HG03432 (cell line): Measurements from ENCODE around the gene HTT.
"Not testable (repeated sequence)": the region's sequence is repeated elsewhere in the genome, so short reads cannot be mapped to it uniquely, and the experiment has no call there.

Experiments used
- ATAC-seq: cut with Tn5 transposase; IDR thresholded peaks from one replicate; pipeline ENCODE4 v1.9.1; 2021; ENCODE audit warnings: mild to moderate bottlenecking, moderate library complexity; ENCODE audit not compliant: unreplicated experiment

The HTT gene

GRCh38 chr4:3161044-3161443 lies 86.6 kb downstream of the HTT start:
- ATAC-seq, result not testable (repeated sequence)

- not testable (repeated sequence) for ATAC-seq
These were observed 92.0 kb downstream of the HTT start for GRCh38 chr4:3166434-3166833.

GRCh38 chr4:3168029-3168428 lies 93.5 kb downstream of the HTT start:
- no peak for ATAC-seq

DNA sequence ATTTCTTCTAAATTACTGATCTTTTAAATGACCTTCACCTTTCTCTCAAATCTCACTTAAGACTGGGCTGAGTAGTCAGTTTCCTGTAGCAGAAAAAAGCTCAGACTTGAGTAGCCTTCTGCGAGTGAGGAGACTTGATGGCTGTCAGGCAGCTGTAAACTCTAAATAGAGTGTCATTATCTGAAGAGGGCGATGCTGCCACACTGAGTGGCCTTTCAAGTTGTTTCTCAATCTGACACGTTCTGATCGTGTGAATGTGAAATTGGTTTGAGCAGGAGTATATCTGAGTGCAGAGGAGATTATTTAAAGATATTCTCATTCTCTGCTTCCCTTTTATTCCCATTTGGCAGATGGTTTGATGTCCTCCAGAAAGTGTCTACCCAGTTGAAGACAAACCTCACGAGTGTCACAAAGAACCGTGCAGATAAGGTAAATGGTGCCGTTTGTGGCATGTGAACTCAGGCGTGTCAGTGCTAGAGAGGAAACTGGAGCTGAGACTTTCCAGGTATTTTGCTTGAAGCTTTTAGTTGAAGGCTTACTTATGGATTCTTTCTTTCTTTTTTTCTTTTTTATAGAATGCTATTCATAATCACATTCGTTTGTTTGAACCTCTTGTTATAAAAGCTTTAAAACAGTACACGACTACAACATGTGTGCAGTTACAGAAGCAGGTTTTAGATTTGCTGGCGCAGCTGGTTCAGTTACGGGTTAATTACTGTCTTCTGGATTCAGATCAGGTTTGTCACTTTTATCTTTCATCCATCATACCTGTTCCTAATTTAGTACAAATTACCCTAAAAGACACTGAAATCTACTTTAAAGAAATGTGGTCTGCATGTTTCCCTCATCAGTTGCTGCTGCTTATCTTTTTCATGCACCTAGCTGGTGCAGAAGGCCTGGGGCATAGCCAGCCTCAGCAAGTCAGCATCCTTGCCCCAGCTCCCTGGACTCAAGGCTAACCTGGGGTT lies 100.2 kb downstream of the HTT start:
- ATAC-seq, result no peak

- ATAC-seq, result no peak
These were observed 102.1 kb downstream of the HTT start for GRCh38 chr4:3176367-3177229.

DNA sequence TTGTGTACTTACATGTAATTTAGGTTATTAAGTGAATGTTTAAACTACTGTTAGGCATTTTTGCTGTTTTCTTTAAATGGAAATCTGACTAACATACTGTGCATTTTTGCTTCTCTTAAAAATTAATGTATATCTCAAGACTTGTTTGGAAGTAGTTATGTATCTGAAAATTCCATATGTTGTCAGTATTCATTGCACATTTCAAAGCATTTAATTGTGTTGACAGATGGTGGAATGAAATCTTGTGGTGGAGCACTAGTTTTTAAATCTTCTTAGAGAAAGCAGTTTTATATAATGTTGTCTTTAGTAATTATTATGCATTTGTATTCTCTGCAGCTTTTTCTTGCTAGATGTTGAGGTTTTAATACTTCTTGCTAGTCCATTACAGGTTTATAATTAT lies 102.9 kb downstream of the HTT start:
- no peak for ATAC-seq

GRCh38 chr4:3177905-3178304 lies 103.4 kb downstream of the HTT start:
- ATAC-seq, result no peak

DNA sequence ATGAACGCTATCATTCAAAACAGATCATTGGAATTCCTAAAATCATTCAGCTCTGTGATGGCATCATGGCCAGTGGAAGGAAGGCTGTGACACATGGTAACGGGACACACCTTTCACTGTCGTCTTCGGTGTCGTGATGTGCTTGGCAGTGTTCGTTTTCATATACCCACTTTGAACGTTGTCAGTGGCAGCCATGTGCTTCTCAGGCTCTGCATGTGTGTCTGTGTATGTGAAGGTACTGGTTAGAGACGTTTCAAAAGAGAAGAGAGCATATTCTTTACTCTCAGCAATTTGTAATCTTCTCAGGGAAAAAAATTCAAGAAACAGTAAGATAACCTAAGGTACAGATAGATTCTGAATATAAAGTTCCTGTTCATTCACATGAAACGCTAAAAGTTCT lies 103.9 kb downstream of the HTT start:
- no peak for ATAC-seq

- ATAC-seq, result no peak
These were observed 104.7 kb downstream of the HTT start for GRCh38 chr4:3179126-3179706.

- no peak for ATAC-seq
These were observed 108.5 kb downstream of the HTT start for GRCh38 chr4:3183008-3183407.

- no peak for ATAC-seq
These were observed 110.2 kb downstream of the HTT start for GRCh38 chr4:3184725-3185124.

DNA sequence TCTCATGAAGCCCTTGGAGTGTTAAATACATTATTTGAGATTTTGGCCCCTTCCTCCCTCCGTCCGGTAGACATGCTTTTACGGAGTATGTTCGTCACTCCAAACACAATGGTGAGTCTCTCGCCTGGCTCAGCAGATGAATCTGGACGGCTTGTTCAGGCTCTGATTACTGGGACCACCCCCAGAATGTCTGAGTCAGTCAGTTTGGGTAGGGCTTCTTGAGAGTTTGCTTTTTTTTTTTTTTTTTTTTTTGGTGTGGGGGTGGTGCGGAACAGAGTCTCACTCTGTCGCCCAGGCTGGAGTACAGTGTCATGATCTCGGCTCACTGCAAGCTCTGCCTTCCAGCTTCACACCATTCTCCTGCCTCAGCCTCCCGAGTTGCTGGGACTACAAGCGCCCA lies 112.1 kb downstream of the HTT start:
- ATAC-seq, result no peak

- ATAC-seq, result no peak
These were observed 113.6 kb downstream of the HTT start for GRCh38 chr4:3188118-3188517.

DNA sequence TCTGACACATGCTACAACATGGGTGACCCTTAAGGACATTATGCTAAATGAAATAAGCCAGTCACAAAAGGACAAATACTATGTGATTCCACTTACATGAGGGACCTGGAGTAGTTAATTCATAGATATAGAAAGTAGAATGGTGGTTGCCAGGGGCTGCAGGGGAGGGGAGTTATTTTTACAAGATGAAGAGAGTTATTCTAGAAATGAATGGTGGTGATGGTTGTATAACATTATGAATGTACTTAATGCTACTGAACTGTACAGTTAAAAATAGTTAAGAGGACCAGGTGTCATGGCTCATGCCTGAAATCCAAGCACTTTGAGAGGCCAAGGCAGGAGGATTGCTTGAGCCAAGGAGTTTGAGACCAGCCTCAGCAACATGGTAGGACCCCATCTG lies 115.0 kb downstream of the HTT start:
- ATAC-seq, result no peak

DNA sequence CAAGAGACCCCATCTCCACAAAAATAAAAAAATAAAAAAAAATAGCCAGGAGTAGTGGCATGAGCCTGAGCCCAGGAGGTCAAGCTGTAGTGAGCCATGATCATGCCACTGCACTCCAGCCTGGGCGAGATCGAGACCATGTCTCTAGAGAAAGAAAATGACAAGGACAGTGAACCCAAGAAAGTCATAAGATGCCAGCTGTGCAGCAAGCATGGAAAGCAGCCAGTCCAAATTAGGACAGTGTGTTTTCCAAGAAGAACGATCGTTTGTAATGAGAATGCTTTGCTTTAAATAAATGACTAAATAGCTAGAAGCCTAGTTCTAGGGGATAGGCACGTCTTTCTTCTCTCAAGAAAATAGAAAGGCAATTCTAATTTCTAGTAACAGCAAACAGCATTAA lies 116.1 kb downstream of the HTT start:
- ATAC-seq, result no peak

GRCh38 chr4:3192188-3192587 lies 117.7 kb downstream of the HTT start:
- ATAC-seq, result no peak

DNA sequence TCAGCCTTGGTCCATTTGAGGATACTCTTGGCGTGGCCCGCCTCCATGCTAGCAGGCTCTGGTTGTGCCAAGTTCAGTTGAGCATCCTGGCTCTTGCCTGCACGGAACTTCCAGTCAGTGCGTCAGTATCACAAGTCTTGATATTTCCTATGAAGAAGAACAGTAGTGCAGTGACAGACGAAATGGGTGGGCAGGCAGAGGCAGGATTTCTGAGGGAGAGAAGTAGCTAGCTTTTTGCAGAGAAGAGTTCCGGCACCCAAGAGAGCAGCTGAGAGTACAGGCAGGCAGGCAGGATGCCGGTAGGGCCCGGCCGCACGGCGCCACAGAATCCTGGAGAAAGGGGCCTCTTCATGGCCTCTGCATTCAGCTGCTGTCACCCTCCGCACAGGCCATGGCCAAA lies 118.3 kb downstream of the HTT start:
- ATAC-seq, result no peak

DNA sequence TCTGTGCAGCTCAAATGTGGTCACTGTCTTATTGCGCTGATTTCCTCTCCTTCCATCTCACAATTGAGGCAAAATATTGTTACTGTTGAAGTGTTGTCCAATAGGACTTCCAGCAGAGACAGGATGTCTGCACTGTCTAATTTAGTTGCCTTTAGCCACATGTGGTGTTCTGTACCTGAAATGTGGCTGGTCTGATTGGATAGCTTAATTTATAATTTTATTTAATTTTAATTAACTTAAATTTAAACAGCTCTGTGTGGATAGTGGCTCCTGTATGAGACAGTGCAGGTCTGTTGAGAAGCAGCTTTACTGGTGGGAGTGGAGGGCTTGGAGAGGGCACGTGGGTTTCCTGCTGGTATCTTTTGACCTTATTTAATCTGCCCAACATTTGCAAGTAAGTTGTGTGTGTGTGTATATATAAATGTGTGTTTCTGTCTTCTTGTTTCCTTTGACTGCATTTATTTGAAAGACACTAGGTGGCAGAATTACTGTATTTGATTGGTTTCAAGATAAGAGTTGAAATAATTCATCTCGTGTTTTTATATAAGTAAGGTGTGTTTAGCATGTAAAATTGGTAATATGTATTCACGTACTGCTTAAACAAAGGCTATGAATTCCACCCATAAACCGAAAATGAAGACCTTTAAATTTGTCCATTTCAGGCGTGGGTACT lies 119.2 kb downstream of the HTT start:
- ATAC-seq, result no peak

GRCh38 chr4:3196670-3197359 lies 122.3 kb downstream of the HTT start:
- no peak for ATAC-seq

- no peak for ATAC-seq
These were observed 123.1 kb downstream of the HTT start for GRCh38 chr4:3197366-3198105.
